Upper lobe of left lung (tissue), 6 donors: ENCODE data around the gene FNDC8. TPM values are rescaled to one million over a fixed set of nuclear protein-coding genes. Genes with fewer than 3 reads are reported as not detected.

ENCODE experiments used
- ATAC-seq, 2 donors: fragments of 200-7000 bp; cut with Tn5 transposase; one replicate each; pipeline ENCODE4 v1.9.1; 2022; ENCODE audit warnings: mild to moderate bottlenecking in 2 of 2, moderate library complexity in 2 of 2; ENCODE audit not compliant: low FRiP score in 2 of 2
- DNase-seq, 2 donors: peaks; one replicate each; pipeline ENCODE4 v3.0.0-alpha.2; 2019 to 2020
- H3K27ac ChIP-seq, 4 donors: fragments of 200-600 bp; sonication (generic); one replicate each; pipeline ENCODE4 v1.5.1; 2016 to 2019
- H3K27me3 ChIP-seq, 4 donors: fragments of 200-600 bp; sonication (generic); one replicate each; pipeline ENCODE4 v1.5.1; 2017 to 2019
- H3K36me3 ChIP-seq, 4 donors: fragments of 200-600 bp; sonication (generic); one replicate each; pipeline ENCODE4 v1.5.1; 2016 to 2019
- H3K4me1 ChIP-seq, 4 donors: fragments of 200-600 bp; sonication (generic); one replicate each; pipeline ENCODE4 v1.5.1; 2018 to 2019
- H3K4me3 ChIP-seq, 4 donors: fragments of 200-600 bp; sonication (generic); one replicate each; pipeline ENCODE4 v1.5.1; 2017 to 2019; ENCODE audit warnings: mild to moderate bottlenecking in 2 of 4, moderate library complexity in 1 of 4
- H3K9me3 ChIP-seq, 4 donors: fragments of 200-600 bp; sonication (generic); one replicate each; pipeline ENCODE4 v1.5.1; 2018 to 2019
- CTCF ChIP-seq, 6 experiments: fragments of 450-650 bp in 4 of 6; fragments of 200-600 bp in 2 of 6; sonication (generic) in 2 of 6; IDR thresholded peaks; one replicate each; pipeline ENCODE4 v1.5.1; 2016 to 2019; ENCODE audit warnings: antibody characterized with exemption in 6 of 6
- EP300 ChIP-seq, 4 donors: sonication (generic); formaldehyde crosslinking; IDR thresholded peaks; one replicate each; pipeline ENCODE4 v1.5.1; 2017; ENCODE audit warnings: antibody characterized with exemption in 4 of 4, control low read depth in 2 of 4
- POLR2A ChIP-seq, 4 donors: fragments of 450-650 bp; IDR thresholded peaks; one replicate each; pipeline ENCODE4 v1.5.1; 2016 to 2017; ENCODE audit warnings: antibody characterized with exemption in 4 of 4, mild to moderate bottlenecking in 2 of 4
- POLR2AphosphoS5 ChIP-seq, 2 donors: sonication (generic); formaldehyde crosslinking; IDR thresholded peaks; one replicate each; pipeline ENCODE4 v1.5.1; 2017; ENCODE audit warnings: antibody characterized with exemption in 2 of 2
- WGBS, 2 donors: methylation state at CpG; one replicate each; pipeline ENCODE4 v1.1.5; 2017 to 2018; 5-methylcytosine and 5-hydroxymethylcytosine counted together
- total RNA-seq, 6 donors: library from RNA; depleted of rRNA in 4 of 6; stranded (reverse); fragments of >200 nt in 4 of 6; gene quantifications; one replicate each; pipeline versions ENCODE4 v1.1.0 to v1.2.1, GENCODE V29; 2016 to 2021
- donor health status: DM: no; HTN: no; CAD: no; lungs with moderate emphysema.
- donor health status: DM: no; HTN: yes; CAD: no; lungs with severe emphysema.

FNDC8 gene
- total RNA-seq, 6 donors from 2014 or later = not detected

DNA sequence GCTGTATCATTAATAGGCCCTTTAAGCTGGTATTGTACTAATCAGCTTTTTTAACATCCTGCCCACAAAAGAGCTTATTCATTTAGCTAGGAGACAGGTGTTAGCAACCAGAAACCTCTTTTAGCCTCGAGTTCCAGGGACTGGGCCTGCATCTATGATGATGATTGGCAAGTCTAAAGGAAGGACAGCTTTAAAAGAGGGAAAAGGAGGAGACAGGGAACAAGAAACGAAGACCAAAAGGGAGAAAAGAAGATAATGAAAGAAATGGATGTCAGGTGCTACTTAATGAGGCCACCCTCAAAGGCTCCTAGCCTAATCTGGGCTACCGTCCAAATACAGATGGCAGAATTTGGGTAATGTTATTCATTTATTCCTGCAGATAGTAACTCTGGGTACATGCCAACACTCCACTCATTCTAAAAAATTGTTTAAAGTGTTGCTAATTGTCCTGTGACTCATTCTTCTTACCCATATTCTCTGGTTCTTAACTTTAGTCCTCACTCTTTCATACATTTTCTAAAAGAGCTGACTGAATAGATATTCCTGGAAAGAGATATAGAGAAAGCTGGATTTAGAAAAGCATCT lies 39.2 kb upstream of the FNDC8 start:
- no peak for TF ChIP-seq CTCF (IDR thresholded peaks at IDR 0.05)
- TF ChIP-seq EP300 (IDR thresholded peaks at IDR 0.05) = no peak
- TF ChIP-seq POLR2A (IDR thresholded peaks at IDR 0.05) = no peak
- TF ChIP-seq POLR2AphosphoS5 (IDR thresholded peaks at IDR 0.05) = no peak
- H3K4me1 ChIP-seq = peaks cover 7 to 24% (median 13%) of the 10 kb centered on the region in 4 donors
- 52 to 67% methylated on average over 3 of the region's 3 CpGs for WGBS, 2 donors

GRCh38 chr17:35083071-35083470 lies 38.3 kb upstream of the FNDC8 start:
- WGBS, 2 donors = 74 to 78% methylated on average over 2 of the region's 2 CpGs
- no peaks in the 10 kb centered on the region for H3K9me3 ChIP-seq
- H3K36me3 ChIP-seq = no peaks in the 10 kb centered on the region
- H3K4me1 ChIP-seq = peaks cover 15 to 33% (median 19%) of the 10 kb centered on the region in 4 donors
- no peak overlapping the region for H3K4me3 ChIP-seq
- DNase-seq (no peak), ATAC-seq (no peak)
- no peak for TF ChIP-seq EP300 (IDR thresholded peaks at IDR 0.05)
- TF ChIP-seq CTCF (IDR thresholded peaks at IDR 0.05) = no peak
- no peak for TF ChIP-seq POLR2AphosphoS5 (IDR thresholded peaks at IDR 0.05)
- no peak for TF ChIP-seq POLR2A (IDR thresholded peaks at IDR 0.05)
- H3K27ac ChIP-seq = no peak overlapping the region
- H3K27me3 ChIP-seq = no peaks in the 10 kb centered on the region

More for the DNA sequence above, 39.2 kb upstream of the FNDC8 start:
- Histone ChIP-seq H3K9me3 (no peaks in the 10 kb centered on the region), H3K27me3 (no peaks in the 10 kb centered on the region), H3K36me3 (no peaks in the 10 kb centered on the region), H3K4me3 (no peak overlapping the region), H3K27ac (no peak overlapping the region)
- DNase-seq (no peak), ATAC-seq (no peak)

- ATAC-seq = no peak
- Histone ChIP-seq H3K4me1 (peaks cover 16 to 44% (median 23%) of the 10 kb centered on the region in 4 donors), H3K36me3 (no peaks in the 10 kb centered on the region), H3K27ac (no peak overlapping the region), H3K27me3 (no peaks in the 10 kb centered on the region), H3K9me3 (no peaks in the 10 kb centered on the region), H3K4me3 (no peak overlapping the region)
- WGBS, 2 donors = 77 to 83% methylated on average over 2 of the region's 2 CpGs
- no peak for TF ChIP-seq POLR2A (IDR thresholded peaks at IDR 0.05)
- TF ChIP-seq CTCF (IDR thresholded peaks at IDR 0.05) = no peak
- no peak for TF ChIP-seq POLR2AphosphoS5 (IDR thresholded peaks at IDR 0.05)
- TF ChIP-seq EP300 (IDR thresholded peaks at IDR 0.05) = no peak
- DNase-seq = no peak
Measured at GRCh38 chr17:35084987-35085386, 36.4 kb upstream of the FNDC8 start.

DNA sequence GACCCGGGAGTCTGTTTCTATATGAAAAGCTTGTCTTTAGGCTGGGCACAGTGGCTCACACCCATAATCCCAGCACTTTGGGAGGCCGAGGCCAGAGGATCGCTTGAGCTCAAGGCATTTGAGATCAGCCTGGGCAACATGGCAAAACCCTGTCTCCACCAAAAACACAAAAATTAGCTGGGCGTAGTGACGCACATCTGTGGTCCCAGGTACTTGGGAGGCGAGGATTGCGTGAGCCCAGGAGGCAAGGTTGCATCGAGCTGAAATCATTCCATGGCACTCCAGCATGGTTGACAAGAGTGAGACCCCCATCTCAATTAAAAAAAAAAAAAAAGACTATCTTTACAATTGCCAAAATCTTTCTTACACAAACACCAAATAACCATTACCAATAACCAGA lies 35.3 kb upstream of the FNDC8 start:
- 89 to 96% methylated on average over 8 of the region's 8 CpGs for WGBS, 2 donors

More for the DNA sequence above, 35.3 kb upstream of the FNDC8 start:
- H3K4me1 ChIP-seq = peaks cover 16 to 45% (median 22%) of the 10 kb centered on the region in 4 donors
- no peaks in the 10 kb centered on the region for H3K27me3 ChIP-seq
- H3K36me3 ChIP-seq = no peaks in the 10 kb centered on the region
- no peaks in the 10 kb centered on the region for H3K9me3 ChIP-seq
- DNase-seq (no peak), ATAC-seq (no peak)
- no peak overlapping the region for H3K4me3 ChIP-seq
- no peak for TF ChIP-seq EP300 (IDR thresholded peaks at IDR 0.05)
- TF ChIP-seq POLR2AphosphoS5 (IDR thresholded peaks at IDR 0.05) = no peak
- no peak for TF ChIP-seq POLR2A (IDR thresholded peaks at IDR 0.05)
- TF ChIP-seq CTCF (IDR thresholded peaks at IDR 0.05) = no peak
- H3K27ac ChIP-seq = no peak overlapping the region
